Panc1 (cell line): Measurements from ENCODE around the gene COQ8A. TPM values are rescaled to one million over a fixed set of nuclear protein-coding genes. Genes with fewer than 3 reads are reported as not detected.

Experiments
- ATAC-seq: fragments of 200-7000 bp; cut with Tn5 transposase; 2 replicates; pipeline ENCODE4 v1.9.1; 2020; ENCODE audit warnings: mild to moderate bottlenecking, moderate library complexity
- BruUV-seq: library from RNA; stranded (reverse); fragments of 400-500 nt; replicated peaks from 2 replicates; lab custom pipeline; 2021; lab: Mats Ljungman, UMichigan
- CTCF ChIA-PET: fragments of 300-600 bp; sonication (Branson Sonifier 250); formaldehyde crosslinking; loops from one replicate; lab custom pipeline; 2022; ENCODE audit warnings: antibody characterized with exemption; lab: Charles Lee
- POLR2A ChIA-PET: fragments of 300-600 bp; sonication (Branson Sonifier 250); formaldehyde crosslinking; loops from one replicate; lab custom pipeline; 2022; ENCODE audit warnings: antibody characterized with exemption; lab: Charles Lee
- DNase-seq: peaks from one replicate; pipeline ENCODE4 v3.0.0-alpha.2; 2010; ENCODE audit warnings: low read depth, low spot score
- H3K27ac ChIP-seq: 2 replicates; pipeline ENCODE4 v1.5.1; 2011; ENCODE audit warnings: mild to moderate bottlenecking, low read length, inconsistent platforms
- H3K27me3 ChIP-seq: fragments of 200-500 bp; sonication (Bioruptor generic); 2 replicates; pipeline ENCODE4 v1.6.0; 2014; ENCODE audit warnings: low read length, inconsistent platforms; ENCODE audit not compliant: control insufficient read depth, insufficient read depth
- H3K36me3 ChIP-seq: fragments of 200-500 bp; sonication (Bioruptor generic); 2 replicates; pipeline ENCODE4 v1.5.1; 2014; ENCODE audit warnings: inconsistent platforms, mild to moderate bottlenecking, low read length, moderate library complexity; ENCODE audit not compliant: control insufficient read depth, insufficient read depth
- H3K4me1 ChIP-seq: 2 replicates; pipeline ENCODE4 v1.5.1; 2011; ENCODE audit warnings: inconsistent platforms, mild to moderate bottlenecking, low read length, moderate library complexity; ENCODE audit not compliant: control insufficient read depth, insufficient read depth
- H3K4me3 ChIP-seq, 2 experiments: 2 replicates each; pipeline ENCODE4 v1.5.1; 2011 to 2012; ENCODE audit warnings: low read depth in 2 of 2, low read length in 2 of 2, mild to moderate bottlenecking in 2 of 2, inconsistent platforms in 1 of 2, moderate library complexity in 1 of 2
- H3K9me3 ChIP-seq: fragments of 200-500 bp; sonication (Bioruptor generic); 2 replicates; pipeline ENCODE4 v1.5.1; 2014; ENCODE audit warnings: low read depth, mild to moderate bottlenecking, inconsistent platforms, low read length, moderate library complexity; ENCODE audit not compliant: control insufficient read depth, insufficient read depth
- POLR2AphosphoS5 ChIP-seq: IDR thresholded peaks from 2 replicates; pipeline ENCODE4 v1.6.1; 2012; ENCODE audit warnings: mild to moderate bottlenecking, low read depth, low read length, moderate library complexity
- SIN3A ChIP-seq: IDR thresholded peaks from 2 replicates; pipeline ENCODE4 v1.6.1; 2012; ENCODE audit warnings: low read depth, mild to moderate bottlenecking, low read length, moderate library complexity, borderline replicate concordance; ENCODE audit not compliant: insufficient read depth
- TCF7L2 ChIP-seq: IDR thresholded peaks from 2 replicates; pipeline ENCODE4 v1.6.1; 2011; ENCODE audit warnings: mild to moderate bottlenecking, low read depth, low read length, inconsistent platforms
- in situ Hi-C: cut with HindIII; loops from 2 replicates; pipeline ENCODE4 v1.10.0; 2016; ENCODE audit warnings: low sequenced_read_pairs, low pct_unique_long_range_greater_than_20kb
- intact Hi-C: fragments of 100-400 bp; cut with micrococcal nuclease; formaldehyde crosslinking; loops from one replicate; pipeline ENCODE4 v1.10.0; 2022; ENCODE audit not compliant: unreplicated experiment
- total RNA-seq: library from RNA; stranded (reverse); gene quantifications from one replicate; pipeline ENCODE4 v1.2.1, GENCODE V29; 2021; ENCODE audit not compliant: unreplicated experiment
- TF ChIP-seq, protein P1 (sequence below): fragments of 450-650 bp; IDR thresholded peaks from 2 replicates; pipeline ENCODE4 v1.5.1; 2017; ENCODE audit warnings: mild to moderate bottlenecking
- TF ChIP-seq, protein P2 (sequence below), 2 experiments: IDR thresholded peaks; 2 replicates each; pipeline ENCODE4 v1.6.1; 2011 to 2012; ENCODE audit warnings: low read depth in 2 of 2, control low read depth in 1 of 2, low read length in 1 of 2, mild to moderate bottlenecking in 1 of 2, moderate library complexity in 1 of 2; ENCODE audit not compliant: insufficient read depth in 1 of 2

The COQ8A gene
- total RNA-seq, 1 experiment from 2014 or later = 15.1 TPM

DNA sequence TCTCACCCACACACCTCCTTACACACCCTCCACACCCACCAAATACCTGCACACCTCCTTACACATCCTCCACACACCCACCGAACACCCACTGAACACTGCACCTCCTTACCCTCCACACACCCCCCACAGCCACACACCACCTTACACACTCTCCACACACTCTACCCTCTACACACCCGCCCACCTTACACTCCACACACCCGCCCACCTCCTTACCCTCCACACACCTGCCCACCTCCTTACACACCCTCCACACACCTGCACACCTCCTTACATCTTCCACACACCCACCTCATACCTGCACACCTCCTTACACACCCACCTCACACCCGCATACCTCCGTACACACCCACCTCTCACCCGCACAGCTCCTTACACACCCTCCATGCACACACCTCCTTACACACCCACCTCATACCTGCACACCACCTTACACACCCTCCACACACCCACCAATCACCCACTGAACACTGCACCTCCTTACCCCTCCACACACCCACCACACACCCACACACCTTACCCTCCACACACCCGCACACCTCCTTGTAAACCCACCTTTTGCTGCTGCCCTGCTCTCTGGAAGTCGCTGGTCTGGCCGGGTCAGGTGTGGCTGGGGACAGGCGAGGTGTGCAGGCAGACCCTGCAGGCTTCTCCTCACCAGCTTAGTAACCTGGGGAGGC is 38.5 kb downstream of the COQ8A start:
- Histone ChIP-seq H3K9me3 (no peaks in the 10 kb centered on the region), H3K27me3 (no peaks in the 10 kb centered on the region), H3K36me3 (no peaks in the 10 kb centered on the region), H3K4me3 (no peak overlapping the region), H3K4me1 (no peaks in the 10 kb centered on the region; the same call in 1 of the 2 replicates), H3K27ac (no peak overlapping the region)
- ATAC-seq = no peak
- no peak for TF ChIP-seq SIN3A
- TF ChIP-seq, protein P1, sequence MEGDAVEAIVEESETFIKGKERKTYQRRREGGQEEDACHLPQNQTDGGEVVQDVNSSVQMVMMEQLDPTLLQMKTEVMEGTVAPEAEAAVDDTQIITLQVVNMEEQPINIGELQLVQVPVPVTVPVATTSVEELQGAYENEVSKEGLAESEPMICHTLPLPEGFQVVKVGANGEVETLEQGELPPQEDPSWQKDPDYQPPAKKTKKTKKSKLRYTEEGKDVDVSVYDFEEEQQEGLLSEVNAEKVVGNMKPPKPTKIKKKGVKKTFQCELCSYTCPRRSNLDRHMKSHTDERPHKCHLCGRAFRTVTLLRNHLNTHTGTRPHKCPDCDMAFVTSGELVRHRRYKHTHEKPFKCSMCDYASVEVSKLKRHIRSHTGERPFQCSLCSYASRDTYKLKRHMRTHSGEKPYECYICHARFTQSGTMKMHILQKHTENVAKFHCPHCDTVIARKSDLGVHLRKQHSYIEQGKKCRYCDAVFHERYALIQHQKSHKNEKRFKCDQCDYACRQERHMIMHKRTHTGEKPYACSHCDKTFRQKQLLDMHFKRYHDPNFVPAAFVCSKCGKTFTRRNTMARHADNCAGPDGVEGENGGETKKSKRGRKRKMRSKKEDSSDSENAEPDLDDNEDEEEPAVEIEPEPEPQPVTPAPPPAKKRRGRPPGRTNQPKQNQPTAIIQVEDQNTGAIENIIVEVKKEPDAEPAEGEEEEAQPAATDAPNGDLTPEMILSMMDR = no peak
- TF ChIP-seq TCF7L2 = no peak
- TF ChIP-seq, protein P2, sequence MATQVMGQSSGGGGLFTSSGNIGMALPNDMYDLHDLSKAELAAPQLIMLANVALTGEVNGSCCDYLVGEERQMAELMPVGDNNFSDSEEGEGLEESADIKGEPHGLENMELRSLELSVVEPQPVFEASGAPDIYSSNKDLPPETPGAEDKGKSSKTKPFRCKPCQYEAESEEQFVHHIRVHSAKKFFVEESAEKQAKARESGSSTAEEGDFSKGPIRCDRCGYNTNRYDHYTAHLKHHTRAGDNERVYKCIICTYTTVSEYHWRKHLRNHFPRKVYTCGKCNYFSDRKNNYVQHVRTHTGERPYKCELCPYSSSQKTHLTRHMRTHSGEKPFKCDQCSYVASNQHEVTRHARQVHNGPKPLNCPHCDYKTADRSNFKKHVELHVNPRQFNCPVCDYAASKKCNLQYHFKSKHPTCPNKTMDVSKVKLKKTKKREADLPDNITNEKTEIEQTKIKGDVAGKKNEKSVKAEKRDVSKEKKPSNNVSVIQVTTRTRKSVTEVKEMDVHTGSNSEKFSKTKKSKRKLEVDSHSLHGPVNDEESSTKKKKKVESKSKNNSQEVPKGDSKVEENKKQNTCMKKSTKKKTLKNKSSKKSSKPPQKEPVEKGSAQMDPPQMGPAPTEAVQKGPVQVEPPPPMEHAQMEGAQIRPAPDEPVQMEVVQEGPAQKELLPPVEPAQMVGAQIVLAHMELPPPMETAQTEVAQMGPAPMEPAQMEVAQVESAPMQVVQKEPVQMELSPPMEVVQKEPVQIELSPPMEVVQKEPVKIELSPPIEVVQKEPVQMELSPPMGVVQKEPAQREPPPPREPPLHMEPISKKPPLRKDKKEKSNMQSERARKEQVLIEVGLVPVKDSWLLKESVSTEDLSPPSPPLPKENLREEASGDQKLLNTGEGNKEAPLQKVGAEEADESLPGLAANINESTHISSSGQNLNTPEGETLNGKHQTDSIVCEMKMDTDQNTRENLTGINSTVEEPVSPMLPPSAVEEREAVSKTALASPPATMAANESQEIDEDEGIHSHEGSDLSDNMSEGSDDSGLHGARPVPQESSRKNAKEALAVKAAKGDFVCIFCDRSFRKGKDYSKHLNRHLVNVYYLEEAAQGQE (IDR thresholded peaks at IDR 0.05; ENCODE audit: insufficient read depth in 1 of 2, low read depth in 2 of 2, low read length in 1 of 2) = no peak
- no peak for TF ChIP-seq POLR2AphosphoS5
- no peak for DNase-seq
- in situ Hi-C loops (no loop called here), intact Hi-C loops (no loop called here)
- POLR2A ChIA-PET = no interaction called here
- CTCF ChIA-PET = no interaction called here
- no TSS peak for BruUV-seq

DNA sequence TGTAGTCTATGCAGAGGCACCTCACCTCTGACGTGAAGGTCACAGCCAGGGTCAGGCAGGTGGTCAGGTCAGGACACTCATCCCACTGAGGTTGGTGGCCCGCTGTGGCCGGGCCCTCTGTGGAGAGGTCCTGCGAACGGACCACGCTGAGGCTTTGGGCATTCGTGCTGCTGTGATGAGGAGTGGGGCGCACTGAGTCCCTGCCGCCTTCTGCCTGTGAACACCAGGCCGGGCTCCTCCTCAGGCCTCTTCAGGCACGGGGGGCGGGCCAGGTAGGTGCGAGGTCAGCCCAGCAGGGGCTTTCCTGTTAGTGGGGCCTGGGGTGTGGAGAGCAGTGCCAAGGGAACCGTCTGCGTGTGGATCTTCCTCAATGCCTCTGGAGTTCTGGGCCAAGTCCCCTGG is 39.0 kb downstream of the COQ8A start:
- DNase-seq (no peak), ATAC-seq (no peak)
- Histone ChIP-seq H3K4me3 (no peak overlapping the region), H3K36me3 (no peaks in the 10 kb centered on the region), H3K27me3 (no peaks in the 10 kb centered on the region), H3K27ac (no peak overlapping the region), H3K4me1 (no peaks in the 10 kb centered on the region), H3K9me3 (no peaks in the 10 kb centered on the region)
- intact Hi-C loops (no loop called here), in situ Hi-C loops (no loop called here)
- ChIA-PET CTCF (no interaction called here), POLR2A (no interaction called here)
- no TSS peak for BruUV-seq
- TF ChIP-seq TCF7L2 = no peak
- TF ChIP-seq POLR2AphosphoS5 = no peak
- TF ChIP-seq SIN3A = no peak
- TF ChIP-seq, protein P2 (IDR thresholded peaks at IDR 0.05; ENCODE audit: insufficient read depth in 1 of 2, low read depth in 2 of 2, low read length in 1 of 2) = no peak
- TF ChIP-seq, protein P1 = no peak
